Measurements from ENCODE around the gene RRP7A.
"Not testable (repeated sequence)": the region's sequence is repeated elsewhere in the genome, so short reads cannot be mapped to it uniquely, and the experiment has no call there.

Gene RRP7A

DNA sequence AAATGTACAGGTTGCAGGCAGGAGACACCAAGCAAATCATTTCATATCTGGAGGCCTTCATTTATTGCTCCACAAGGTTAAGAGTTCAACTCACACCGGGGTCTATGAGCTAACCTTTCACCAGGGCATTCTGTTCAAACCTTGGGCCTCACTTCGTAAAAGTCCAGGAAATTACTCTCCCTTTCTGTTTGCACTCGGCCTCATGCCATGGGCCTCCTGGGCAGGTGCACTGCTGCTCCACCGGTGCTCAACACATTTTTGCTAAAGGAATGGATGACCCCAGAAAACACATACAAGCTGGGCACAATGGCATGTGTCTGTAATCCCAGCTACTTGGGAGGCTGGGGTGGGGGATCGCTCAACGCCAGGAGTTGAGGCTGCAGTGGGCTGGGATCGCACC, 16.6 kb upstream of the RRP7A start:
- Histone ChIP-seq H3K27ac (no peak overlapping the region), H3K4me1 (ENCODE audit: control insufficient read depth in 1 of 2, insufficient read depth in 1 of 2, low read depth in 1 of 2, low read length in 1 of 2) (no peaks in the 10 kb centered on the region), H3K27me3 (no peaks in the 10 kb centered on the region), H3K9me3 (no peaks in the 10 kb centered on the region), H3K36me3 (no peaks in the 10 kb centered on the region), H3K4me3 (ENCODE audit: low read depth in 1 of 2, low read length in 1 of 2) (no peak overlapping the region)
- no peak for TF ChIP-seq CTCF (IDR thresholded peaks at IDR 0.05)

DNA sequence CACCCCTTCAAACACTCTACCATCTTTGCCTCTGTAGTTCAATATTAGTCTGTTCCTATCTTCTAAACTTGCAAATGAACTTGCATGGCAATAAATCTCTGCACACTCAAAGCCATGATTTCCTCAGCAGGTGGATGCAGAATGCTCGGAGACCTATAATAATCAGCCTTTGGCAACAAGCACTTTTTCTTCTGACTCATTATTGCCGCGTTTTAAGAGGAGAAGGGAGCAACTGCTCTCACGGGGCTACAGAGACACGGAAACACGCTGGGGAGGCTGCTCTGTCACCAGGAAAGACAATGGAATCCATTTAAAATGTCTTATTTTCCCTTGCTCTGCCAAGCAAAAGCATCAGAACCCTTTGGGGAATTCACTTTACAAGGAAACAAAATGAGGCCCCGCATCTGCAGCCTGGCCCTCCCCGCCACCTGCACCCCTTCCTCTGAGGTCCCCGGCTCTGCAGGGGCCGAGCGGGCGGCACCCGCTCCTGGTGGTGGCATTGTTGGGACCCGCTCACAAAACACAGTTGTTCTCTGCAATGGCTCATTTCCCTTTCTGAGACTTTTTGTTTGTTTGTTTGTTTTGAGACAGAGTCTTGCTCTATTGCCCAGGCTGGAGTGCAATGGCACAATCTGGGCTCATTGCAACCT, 15.6 kb upstream of the RRP7A start:
- not testable (repeated sequence) for H3K9me3 ChIP-seq; H3K4me3 ChIP-seq (ENCODE audit: low read depth in 1 of 2, low read length in 1 of 2); H3K36me3 ChIP-seq; H3K27ac ChIP-seq; H3K27me3 ChIP-seq; H3K4me1 ChIP-seq (ENCODE audit: control insufficient read depth in 1 of 2, insufficient read depth in 1 of 2, low read depth in 1 of 2, low read length in 1 of 2)

GRCh38 chr22:42533638-42533977, 14.0 kb upstream of the RRP7A start:
- no peaks in the 10 kb centered on the region for H3K9me3 ChIP-seq
- H3K36me3 ChIP-seq: no peaks in the 10 kb centered on the region
- H3K27ac ChIP-seq: no peak overlapping the region
- TF ChIP-seq CTCF (IDR thresholded peaks at IDR 0.05): no peak
- no peak overlapping the region for H3K4me3 ChIP-seq (ENCODE audit: low read depth in 1 of 2, low read length in 1 of 2)
- no peaks in the 10 kb centered on the region for H3K27me3 ChIP-seq
- no peaks in the 10 kb centered on the region for H3K4me1 ChIP-seq (ENCODE audit: control insufficient read depth in 1 of 2, insufficient read depth in 1 of 2, low read depth in 1 of 2, low read length in 1 of 2)

DNA sequence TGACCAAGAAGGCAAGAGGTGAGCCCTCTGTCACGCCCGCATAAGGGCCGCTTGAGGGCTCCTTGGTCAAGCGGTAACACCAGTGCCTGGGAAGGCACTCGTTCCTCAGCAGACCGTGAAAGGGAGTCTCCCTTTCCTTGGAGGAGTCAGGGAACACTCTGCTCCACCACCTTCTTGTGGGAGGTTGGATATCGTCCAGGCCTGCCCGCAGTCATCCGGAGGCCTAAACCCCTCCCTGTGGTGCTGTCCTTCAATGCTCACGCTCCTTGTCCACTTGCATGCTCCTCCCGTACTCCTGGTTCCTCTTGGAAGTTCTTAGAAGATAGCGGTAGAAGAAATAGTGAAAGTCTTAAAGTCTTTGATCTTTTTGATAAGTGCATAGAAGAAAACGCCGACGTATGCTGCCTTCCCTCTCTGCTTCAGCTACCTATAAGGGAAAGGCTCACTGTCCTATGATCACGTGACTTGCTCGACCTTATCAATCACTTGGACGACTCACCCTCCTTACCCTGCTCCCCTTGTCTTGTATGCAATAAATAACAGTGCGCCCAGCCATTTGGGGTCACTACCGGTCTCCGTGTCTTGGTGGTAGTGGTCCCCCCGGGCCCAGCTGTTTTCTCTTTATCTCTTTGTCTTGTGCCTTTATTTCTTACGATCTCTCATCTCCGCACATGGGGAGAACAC, 11.9 kb upstream of the RRP7A start:
- H3K27ac ChIP-seq; H3K9me3 ChIP-seq; H3K4me3 ChIP-seq (ENCODE audit: low read depth in 1 of 2, low read length in 1 of 2); H3K4me1 ChIP-seq (ENCODE audit: control insufficient read depth in 1 of 2, insufficient read depth in 1 of 2, low read depth in 1 of 2, low read length in 1 of 2); H3K36me3 ChIP-seq; H3K27me3 ChIP-seq: not testable (repeated sequence)

DNA sequence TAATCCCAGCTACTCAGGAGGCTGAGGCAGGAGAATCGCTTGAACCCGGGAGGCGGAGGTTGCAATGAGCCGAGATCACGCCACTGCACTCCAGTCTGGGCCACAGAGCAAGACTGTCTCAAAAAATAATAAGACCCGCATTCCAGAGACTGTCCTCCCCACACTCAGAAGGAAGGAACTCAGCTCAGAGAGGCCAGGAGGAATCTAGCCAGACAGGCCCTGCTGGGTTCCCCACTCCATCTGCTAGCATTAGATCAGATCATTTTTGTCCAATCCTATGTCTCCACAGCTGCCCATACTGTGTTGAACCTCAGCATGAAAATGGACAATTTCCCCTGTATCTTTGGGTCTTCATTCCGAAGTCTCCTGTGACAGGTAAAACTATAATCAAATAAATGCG, 9.8 kb upstream of the RRP7A start:
- H3K27me3 ChIP-seq; H3K36me3 ChIP-seq; H3K4me3 ChIP-seq (ENCODE audit: low read depth in 1 of 2, low read length in 1 of 2); H3K27ac ChIP-seq; H3K4me1 ChIP-seq (ENCODE audit: control insufficient read depth in 1 of 2, insufficient read depth in 1 of 2, low read depth in 1 of 2, low read length in 1 of 2); H3K9me3 ChIP-seq: not testable (repeated sequence)

DNA sequence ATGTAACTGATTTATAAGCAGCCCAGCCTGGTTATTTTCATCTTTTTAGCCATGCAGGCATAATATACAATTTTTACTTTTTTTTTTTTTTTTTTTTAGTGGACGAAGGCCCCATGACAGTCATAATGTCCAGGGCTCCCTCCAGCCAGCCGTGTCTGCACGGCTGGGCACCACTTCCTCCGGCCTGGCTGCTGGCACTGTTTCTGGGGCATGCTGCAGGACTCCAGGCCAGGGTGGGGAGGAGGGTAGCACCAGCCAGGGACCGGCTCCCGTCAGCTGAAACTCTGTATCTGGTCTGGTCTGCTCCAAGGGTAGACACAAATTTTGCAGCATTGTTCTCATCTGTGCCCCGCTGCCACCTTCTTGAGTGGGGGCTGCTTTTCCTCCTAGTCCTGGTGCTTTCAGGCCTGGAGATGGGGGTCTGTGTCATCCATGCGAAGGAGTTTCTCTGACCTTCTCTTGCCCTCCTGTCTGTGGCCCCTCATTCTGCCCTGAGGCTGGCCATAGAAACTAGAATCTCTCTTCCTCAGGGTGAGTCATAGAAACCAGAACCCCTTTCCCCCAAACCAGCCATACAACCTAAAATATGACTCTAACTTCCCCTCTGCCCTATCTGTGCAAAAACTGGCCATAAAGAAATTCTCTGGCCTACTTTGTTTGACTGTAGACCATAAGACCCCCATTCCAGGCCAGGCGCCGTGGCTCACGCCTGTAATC, 9.2 kb upstream of the RRP7A start:
- no peak for TF ChIP-seq CTCF (IDR thresholded peaks at IDR 0.05)
- no peak overlapping the region for H3K4me3 ChIP-seq (ENCODE audit: low read depth in 1 of 2, low read length in 1 of 2)
- H3K4me1 ChIP-seq (ENCODE audit: control insufficient read depth in 1 of 2, insufficient read depth in 1 of 2, low read depth in 1 of 2, low read length in 1 of 2): no peaks in the 10 kb centered on the region
- H3K27me3 ChIP-seq: no peaks in the 10 kb centered on the region
- H3K27ac ChIP-seq: no peak overlapping the region
- H3K36me3 ChIP-seq: no peaks in the 10 kb centered on the region
- H3K9me3 ChIP-seq: no peaks in the 10 kb centered on the region

- Histone ChIP-seq H3K4me1 (ENCODE audit: control insufficient read depth in 1 of 2, insufficient read depth in 1 of 2, low read depth in 1 of 2, low read length in 1 of 2) (peaks cover 4 to 8% of the 10 kb centered on the region in 2 experiments), H3K4me3 (ENCODE audit: low read depth in 1 of 2, low read length in 1 of 2) (no peak overlapping the region), H3K27me3 (no peaks in the 10 kb centered on the region), H3K36me3 (no peaks in the 10 kb centered on the region), H3K27ac (no peak overlapping the region), H3K9me3 (no peaks in the 10 kb centered on the region)
- no peak for TF ChIP-seq CTCF (IDR thresholded peaks at IDR 0.05)
Measured at GRCh38 chr22:42522546-42522945, 3.0 kb upstream of the RRP7A start.
